ENCODE measurements around the gene UNC5C. TPM values are rescaled to one million over a fixed set of nuclear protein-coding genes. Genes with fewer than 3 reads are reported as not detected.

Gene UNC5C
- total and polyA plus RNA-seq, 2 of the 4 experiments (the other 2 are of a cell fraction) = under 0.01 TPM

- H3K9me3 ChIP-seq (ENCODE audit: control insufficient read depth, insufficient read depth, low read length) = no peaks in the 10 kb centered on the region
- ChIA-PET POLR2A (ENCODE audit: unreplicated experiment) (no interaction called here), CTCF (no interaction called here)
- H3K18ac ChIP-seq (ENCODE audit: low read depth, low read length) = no peak overlapping the region
- H3K9ac ChIP-seq (ENCODE audit: low read depth, low read length) = no peak overlapping the region
- no peak overlapping the region for H3K14ac ChIP-seq (replicated peaks; ENCODE audit: low read depth, low read length)
- no peak overlapping the region for H2AK5ac ChIP-seq (ENCODE audit: low read depth, low read length)
- H4K91ac ChIP-seq (ENCODE audit: insufficient read depth, low read depth, low read length) = no peak overlapping the region
- dilution Hi-C loops (cut with HindIII; ENCODE audit: low sequenced_read_pairs, unreplicated experiment) (no loop called here), in situ Hi-C loops (cut with MboI; ENCODE audit: low sequenced_read_pairs) (no loop called here), intact Hi-C loops (cut with micrococcal nuclease) (no loop called here)
- BruUV-seq (replicated peaks) = no TSS peak
- TF ChIP-seq MAZ (IDR thresholded peaks at IDR 0.05; ENCODE audit: borderline replicate concordance, low read depth, low read length) (no peak), MXI1 (IDR thresholded peaks at IDR 0.05; ENCODE audit: borderline replicate concordance, low read depth, low read length) (no peak), RCOR1 (IDR thresholded peaks at IDR 0.05; ENCODE audit: insufficient replicate concordance, low read length) (no peak), MAFK (IDR thresholded peaks at IDR 0.05; ENCODE audit: low read depth, low read length) (no peak), USF2 (IDR thresholded peaks at IDR 0.05; ENCODE audit: low read depth, low read length) (no peak), ELK1 (IDR thresholded peaks at IDR 0.05; ENCODE audit: borderline replicate concordance, low read depth, low read length) (no peak), CHD1 (IDR thresholded peaks at IDR 0.05; ENCODE audit: low read depth, low read length) (no peak)
- WGBS, 2 experiments (ENCODE audit: extremely low coverage in 2 of 2, insufficient read length in 1 of 2) = no CpG with 5 or more reads among the region's 7 CpGs
- no peaks in the 10 kb centered on the region for H3K79me1 ChIP-seq (ENCODE audit: low read depth in 1 of 2, low read length in 2 of 2)
- no peak overlapping the region for H2BK15ac ChIP-seq (ENCODE audit: low read depth, low read length)
- no peak overlapping the region for H2AK9ac ChIP-seq (replicated peaks; ENCODE audit: low read depth, low read length, poor library complexity)
- H2AFZ ChIP-seq (replicated peaks; ENCODE audit: low read length, poor library complexity) = no peak overlapping the region
- H3K27ac ChIP-seq (ENCODE audit: insufficient read depth, low read length) = no peak overlapping the region
- no peak overlapping the region for H2BK5ac ChIP-seq (ENCODE audit: low read depth, low read length, poor library complexity, severe bottlenecking)
- no peak overlapping the region for H3K56ac ChIP-seq (ENCODE audit: extremely low read depth, insufficient read depth, low read length)
- H4K20me1 ChIP-seq (ENCODE audit: insufficient read depth, low read length) = no peaks in the 10 kb centered on the region
- no peak overlapping the region for H3K23ac ChIP-seq (ENCODE audit: low read depth, low read length)
- no peak overlapping the region for H3K4me2 ChIP-seq (ENCODE audit: low read depth, low read length)
- no peak overlapping the region for H2BK20ac ChIP-seq (ENCODE audit: low read depth, low read length)
- H3K36me3 ChIP-seq (ENCODE audit: control insufficient read depth, insufficient read depth, low read length) = no peaks in the 10 kb centered on the region
- no peak overlapping the region for H4K8ac ChIP-seq (ENCODE audit: low read depth in 2 of 2, low read length in 2 of 2)
- H2BK120ac ChIP-seq (ENCODE audit: low read depth, low read length) = no peak overlapping the region
- H4K5ac ChIP-seq (ENCODE audit: low read depth, low read length) = no peak overlapping the region
- H3K27me3 ChIP-seq (ENCODE audit: control insufficient read depth, insufficient read depth, low read length) = no peaks in the 10 kb centered on the region
- H3K9me1 ChIP-seq (ENCODE audit: insufficient read depth, low read length) = no peaks in the 10 kb centered on the region
- no peak for ATAC-seq (ENCODE audit: low read depth)
- H3K4me1 ChIP-seq (ENCODE audit: control insufficient read depth, insufficient read depth, low read length) = no peaks in the 10 kb centered on the region
- no peak overlapping the region for H3K4me3 ChIP-seq (ENCODE audit: insufficient read depth, low read depth, low read length)
- no peak overlapping the region for H3K4ac ChIP-seq (ENCODE audit: low read depth, low read length)
- no peak for DNase-seq
Measured at GRCh38 chr4:95360906-95361695, 187.7 kb downstream of the UNC5C start.
